GM21381 (cell line): Measurements from ENCODE around the gene IFT57.
"Not testable (repeated sequence)": the region's sequence is repeated elsewhere in the genome, so short reads cannot be mapped to it uniquely, and the experiment has no call there.

Experiments used
- ATAC-seq: cut with Tn5 transposase; IDR thresholded peaks from one replicate; pipeline ENCODE4 v1.9.1; 2021; ENCODE audit warnings: mild to moderate bottlenecking, moderate library complexity; ENCODE audit not compliant: unreplicated experiment

Gene IFT57

GRCh38 chr3:108164391-108164790 is 57.8 kb downstream of the IFT57 start:
- no peak for ATAC-seq

- ATAC-seq = no peak
These were observed 62.4 kb downstream of the IFT57 start for GRCh38 chr3:108159865-108160264.

- ATAC-seq = no peak
These were observed 63.1 kb downstream of the IFT57 start for GRCh38 chr3:108159105-108159504.

GRCh38 chr3:108158251-108158650 is 64.0 kb downstream of the IFT57 start:
- no peak for ATAC-seq

- no peak for ATAC-seq
These were observed 65.0 kb downstream of the IFT57 start for GRCh38 chr3:108157273-108157672.

- no peak for ATAC-seq
These were observed 65.8 kb downstream of the IFT57 start for GRCh38 chr3:108156312-108156853.

- ATAC-seq = not testable (repeated sequence)
These were observed 66.6 kb downstream of the IFT57 start for GRCh38 chr3:108155642-108156041.

GRCh38 chr3:108153451-108153981 is 68.7 kb downstream of the IFT57 start:
- ATAC-seq = no peak

GRCh38 chr3:108152274-108152673 is 70.0 kb downstream of the IFT57 start:
- no peak for ATAC-seq

GRCh38 chr3:108150200-108150599 is 72.0 kb downstream of the IFT57 start:
- ATAC-seq = no peak

- ATAC-seq = no peak
These were observed 76.1 kb downstream of the IFT57 start for GRCh38 chr3:108146139-108146538.

- ATAC-seq = no peak
These were observed 76.6 kb downstream of the IFT57 start for GRCh38 chr3:108145578-108145977.

- ATAC-seq = no peak
These were observed 84.8 kb downstream of the IFT57 start for GRCh38 chr3:108137460-108137814.

GRCh38 chr3:108136561-108137459 is 85.4 kb downstream of the IFT57 start:
- no peak for ATAC-seq

- peak; percentile 36 for ATAC-seq
These were observed 87.7 kb downstream of the IFT57 start for GRCh38 chr3:108134555-108134880.

- peak; percentile 42 for ATAC-seq
These were observed 88.2 kb downstream of the IFT57 start for GRCh38 chr3:108133858-108134554.

- no peak for ATAC-seq
These were observed 89.2 kb downstream of the IFT57 start for GRCh38 chr3:108133048-108133369.

GRCh38 chr3:108131475-108132134 is 90.6 kb downstream of the IFT57 start:
- no peak for ATAC-seq

GRCh38 chr3:108130701-108131474 is 91.3 kb downstream of the IFT57 start:
- no peak for ATAC-seq

- no peak for ATAC-seq
These were observed 92.0 kb downstream of the IFT57 start for GRCh38 chr3:108130236-108130635.
